ENCODE measurements around the gene NEFH. TPM values are rescaled to one million over a fixed set of nuclear protein-coding genes. Genes with fewer than 3 reads are reported as not detected.

NEFH gene
- total RNA-seq, 1 donor from 2014 or later, result 5.2 TPM

- H3K4me3 ChIP-seq (ENCODE audit: low read depth, low read length), result no peak overlapping the region
- no peaks in the 10 kb centered on the region for H3K27me3 ChIP-seq (ENCODE audit: control insufficient read depth, insufficient read depth, low read length)
- no peak for TF ChIP-seq CTCF (IDR thresholded peaks at IDR 0.05; ENCODE audit: insufficient read depth, low read length, poor library complexity, severe bottlenecking)
- DNase-seq (ENCODE audit: low read depth), result no peak
- peaks cover 5% of the 10 kb centered on the region for H3K36me3 ChIP-seq (ENCODE audit: control insufficient read depth, insufficient read depth, low read length)
These were observed 50.7 kb downstream of the NEFH start for GRCh38 chr22:29530716-29531115.

DNA sequence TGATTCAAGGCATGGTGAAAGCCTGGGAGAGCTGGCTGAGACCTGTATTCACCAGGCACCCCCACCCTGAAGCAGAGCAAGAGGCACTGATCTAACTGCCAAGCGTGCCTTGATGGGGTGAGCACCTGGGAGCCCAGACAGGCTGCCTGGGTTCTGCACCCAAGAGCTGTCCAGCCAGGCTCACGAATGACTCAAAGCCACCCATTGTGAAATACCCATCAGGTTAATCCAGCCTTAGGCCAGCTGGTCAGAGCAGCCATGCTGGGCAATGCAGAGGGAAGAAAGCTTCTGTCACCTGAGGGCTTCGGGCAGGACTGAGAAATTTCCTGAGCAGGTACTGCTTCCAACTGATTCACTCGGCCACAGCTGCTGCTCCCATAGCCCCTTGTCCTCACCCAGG, 51.4 kb downstream of the NEFH start:
- Histone ChIP-seq H3K4me3 (ENCODE audit: low read depth, low read length) (no peak overlapping the region), H3K36me3 (ENCODE audit: control insufficient read depth, insufficient read depth, low read length) (peaks cover 5% of the 10 kb centered on the region)

DNA sequence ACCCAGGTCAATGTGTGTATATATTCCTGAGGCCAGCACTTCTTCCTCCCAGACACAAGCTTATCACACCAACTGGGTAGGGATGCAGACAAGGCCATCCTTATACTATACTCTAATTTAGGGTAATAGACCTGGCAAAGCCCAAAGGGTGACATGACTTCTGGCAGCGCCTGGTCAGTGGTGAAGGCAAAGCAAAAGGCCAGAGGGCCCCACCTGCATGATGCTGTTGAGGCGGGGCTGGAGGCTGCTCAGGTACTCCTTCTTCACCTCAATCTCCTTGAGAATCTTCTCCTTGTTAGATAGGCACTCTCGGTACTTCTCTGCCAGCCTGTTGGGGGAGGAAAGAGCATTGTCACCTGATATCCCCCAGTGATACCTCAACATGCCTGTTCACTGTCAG, 56.4 kb downstream of the NEFH start:
- TF ChIP-seq CTCF (IDR thresholded peaks at IDR 0.05; ENCODE audit: insufficient read depth, low read length, poor library complexity, severe bottlenecking), result no peak
- Histone ChIP-seq H3K4me3 (ENCODE audit: low read depth, low read length) (no peak overlapping the region), H3K36me3 (ENCODE audit: control insufficient read depth, insufficient read depth, low read length) (peaks cover 1% of the 10 kb centered on the region), H3K27me3 (ENCODE audit: control insufficient read depth, insufficient read depth, low read length) (no peaks in the 10 kb centered on the region)
- no peak for DNase-seq (ENCODE audit: low read depth)

More for the DNA sequence above, 51.4 kb downstream of the NEFH start:
- no peak for DNase-seq (ENCODE audit: low read depth)
- no peak for TF ChIP-seq CTCF (IDR thresholded peaks at IDR 0.05; ENCODE audit: insufficient read depth, low read length, poor library complexity, severe bottlenecking)
- no peaks in the 10 kb centered on the region for H3K27me3 ChIP-seq (ENCODE audit: control insufficient read depth, insufficient read depth, low read length)

DNA sequence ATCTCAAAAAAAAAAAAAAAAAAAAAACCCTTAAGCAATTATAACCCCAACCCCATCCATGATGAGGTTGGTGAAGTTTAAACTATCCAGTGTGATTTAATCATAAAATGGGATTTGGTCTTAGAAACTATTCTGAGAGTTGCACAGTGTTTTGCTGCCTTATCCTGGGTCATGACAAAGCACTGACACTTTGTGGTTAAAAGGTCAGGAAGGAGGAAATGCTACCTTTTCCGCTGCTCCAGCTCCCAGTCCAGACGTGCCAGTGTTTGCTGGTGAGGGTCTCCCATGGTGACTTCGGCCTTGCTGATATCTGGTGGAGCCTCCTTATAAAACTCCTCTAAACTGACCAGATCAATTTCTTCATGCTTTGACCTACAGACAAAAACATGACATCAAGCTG, 59.1 kb downstream of the NEFH start:
- H3K27me3 ChIP-seq (ENCODE audit: control insufficient read depth, insufficient read depth, low read length), result no peaks in the 10 kb centered on the region
- H3K36me3 ChIP-seq (ENCODE audit: control insufficient read depth, insufficient read depth, low read length), result peaks cover 1% of the 10 kb centered on the region
- TF ChIP-seq CTCF (IDR thresholded peaks at IDR 0.05; ENCODE audit: insufficient read depth, low read length, poor library complexity, severe bottlenecking), result no peak
- H3K4me3 ChIP-seq (ENCODE audit: low read depth, low read length), result no peak overlapping the region
- no peak for DNase-seq (ENCODE audit: low read depth)

Other genes with a start within 250 kb of the NEFH start
- 51.8 and 59.6 TPM in 2 replicates for gene RHBDD3, start 212.2 kb upstream of the NEFH start, total RNA-seq
- 189 and 205 TPM in 2 replicates for gene EWSR1, start 211.9 kb upstream of the NEFH start, total RNA-seq
- 8.9 and 10.3 TPM in 2 replicates for gene GAS2L1, start 173.6 kb upstream of the NEFH start, total RNA-seq
- 0.33 TPM in 1 of 2 replicates, not detected in the other for gene RASL10A, start 164.5 kb upstream of the NEFH start, total RNA-seq
- 65.2 and 71.6 TPM in 2 replicates for gene AP1B1, start 91.6 kb upstream of the NEFH start, total RNA-seq
- not detected in 2 replicates for gene RFPL1, start 41.6 kb upstream of the NEFH start, total RNA-seq
- 51.6 and 53.9 TPM in 2 replicates for gene THOC5, start 73.5 kb downstream of the NEFH start, total RNA-seq
- gene NIPSNAP1, start 100.9 kb downstream of the NEFH start, total RNA-seq, result 102 and 111 TPM in 2 replicates
- gene NF2, start 123.4 kb downstream of the NEFH start, total RNA-seq, result 110 and 111 TPM in 2 replicates
- not detected in 2 replicates for gene CABP7, start 239.8 kb downstream of the NEFH start, total RNA-seq

All from kidney epithelial cell (primary cell).